NK-92 (cell line): ENCODE measurements around the gene MICAL3.
"Not testable (repeated sequence)": the region's sequence is repeated elsewhere in the genome, so short reads cannot be mapped to it uniquely, and the experiment has no call there.

Experiments
- DNase-seq: peaks from one replicate; lab custom pipeline; 2025; ENCODE audit not compliant: unreplicated experiment; lab: John Stamatoyannopoulos, UW

MICAL3 gene, protein sequence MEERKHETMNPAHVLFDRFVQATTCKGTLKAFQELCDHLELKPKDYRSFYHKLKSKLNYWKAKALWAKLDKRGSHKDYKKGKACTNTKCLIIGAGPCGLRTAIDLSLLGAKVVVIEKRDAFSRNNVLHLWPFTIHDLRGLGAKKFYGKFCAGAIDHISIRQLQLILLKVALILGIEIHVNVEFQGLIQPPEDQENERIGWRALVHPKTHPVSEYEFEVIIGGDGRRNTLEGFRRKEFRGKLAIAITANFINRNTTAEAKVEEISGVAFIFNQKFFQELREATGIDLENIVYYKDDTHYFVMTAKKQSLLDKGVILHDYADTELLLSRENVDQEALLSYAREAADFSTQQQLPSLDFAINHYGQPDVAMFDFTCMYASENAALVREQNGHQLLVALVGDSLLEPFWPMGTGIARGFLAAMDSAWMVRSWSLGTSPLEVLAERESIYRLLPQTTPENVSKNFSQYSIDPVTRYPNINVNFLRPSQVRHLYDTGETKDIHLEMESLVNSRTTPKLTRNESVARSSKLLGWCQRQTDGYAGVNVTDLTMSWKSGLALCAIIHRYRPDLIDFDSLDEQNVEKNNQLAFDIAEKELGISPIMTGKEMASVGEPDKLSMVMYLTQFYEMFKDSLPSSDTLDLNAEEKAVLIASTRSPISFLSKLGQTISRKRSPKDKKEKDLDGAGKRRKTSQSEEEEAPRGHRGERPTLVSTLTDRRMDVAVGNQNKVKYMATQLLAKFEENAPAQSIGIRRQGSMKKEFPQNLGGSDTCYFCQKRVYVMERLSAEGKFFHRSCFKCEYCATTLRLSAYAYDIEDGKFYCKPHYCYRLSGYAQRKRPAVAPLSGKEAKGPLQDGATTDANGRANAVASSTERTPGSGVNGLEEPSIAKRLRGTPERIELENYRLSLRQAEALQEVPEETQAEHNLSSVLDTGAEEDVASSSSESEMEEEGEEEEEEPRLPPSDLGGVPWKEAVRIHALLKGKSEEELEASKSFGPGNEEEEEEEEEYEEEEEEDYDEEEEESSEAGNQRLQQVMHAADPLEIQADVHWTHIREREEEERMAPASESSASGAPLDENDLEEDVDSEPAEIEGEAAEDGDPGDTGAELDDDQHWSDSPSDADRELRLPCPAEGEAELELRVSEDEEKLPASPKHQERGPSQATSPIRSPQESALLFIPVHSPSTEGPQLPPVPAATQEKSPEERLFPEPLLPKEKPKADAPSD (N-terminal part only)

GRCh38 chr22:18024276-18024939, at the start of gene MICAL3:
Gene MICAL3, minus strand, starts transcription at chr22:18024561. Its CDS starts 117,749 bp downstream, at chr22:17906812.
- no peak for DNase-seq

- not testable (repeated sequence) for DNase-seq
Observed at GRCh38 chr22:18073927-18074326, 49.6 kb upstream of the MICAL3 start.

GRCh38 chr22:18073467-18073866, 49.1 kb upstream of the MICAL3 start:
- DNase-seq = no peak

DNA sequence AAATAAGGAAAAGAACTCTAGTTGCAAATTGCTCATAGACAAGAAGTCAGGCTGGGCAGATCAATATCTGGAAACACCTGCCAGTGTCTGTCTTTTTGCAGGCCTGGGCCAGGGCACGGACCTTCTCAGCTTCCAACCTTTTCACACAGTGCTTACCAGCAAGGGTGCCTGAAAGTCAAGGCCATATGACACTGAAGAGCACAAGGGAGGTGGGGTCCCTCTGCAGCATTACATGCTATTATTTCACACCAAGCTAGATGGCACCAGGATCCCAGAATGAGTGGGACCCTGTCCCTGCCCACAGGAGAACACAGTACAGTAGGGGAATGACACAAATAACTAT, 47.6 kb upstream of the MICAL3 start:
- no peak for DNase-seq

GRCh38 chr22:18071307-18071967, 47.1 kb upstream of the MICAL3 start:
- DNase-seq = not testable (repeated sequence)

- DNase-seq = no peak
Observed at GRCh38 chr22:18070556-18071306, 46.4 kb upstream of the MICAL3 start.

GRCh38 chr22:18070041-18070440, 45.7 kb upstream of the MICAL3 start:
- no peak for DNase-seq

DNA sequence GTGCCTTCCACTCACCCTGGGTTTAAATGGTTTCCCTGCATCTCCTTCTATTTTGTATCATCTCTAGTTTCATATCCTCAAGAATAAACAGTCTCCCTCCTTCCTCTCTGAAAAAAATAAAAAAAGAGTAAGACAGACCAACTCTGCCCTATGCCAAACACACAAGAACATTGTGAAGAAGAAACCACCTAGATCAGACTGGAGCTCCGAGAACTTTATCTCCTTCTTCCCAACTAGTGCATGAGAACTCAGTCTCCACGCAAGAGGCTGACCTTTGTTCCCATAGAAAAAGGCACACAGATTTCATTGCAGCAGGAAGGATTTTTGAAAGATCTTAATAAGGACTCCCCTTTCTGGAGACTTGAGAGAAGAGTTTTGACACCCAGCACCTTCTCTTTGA, 44.7 kb upstream of the MICAL3 start:
- no peak for DNase-seq

GRCh38 chr22:18068381-18068988, 44.1 kb upstream of the MICAL3 start:
- DNase-seq = no peak

DNA sequence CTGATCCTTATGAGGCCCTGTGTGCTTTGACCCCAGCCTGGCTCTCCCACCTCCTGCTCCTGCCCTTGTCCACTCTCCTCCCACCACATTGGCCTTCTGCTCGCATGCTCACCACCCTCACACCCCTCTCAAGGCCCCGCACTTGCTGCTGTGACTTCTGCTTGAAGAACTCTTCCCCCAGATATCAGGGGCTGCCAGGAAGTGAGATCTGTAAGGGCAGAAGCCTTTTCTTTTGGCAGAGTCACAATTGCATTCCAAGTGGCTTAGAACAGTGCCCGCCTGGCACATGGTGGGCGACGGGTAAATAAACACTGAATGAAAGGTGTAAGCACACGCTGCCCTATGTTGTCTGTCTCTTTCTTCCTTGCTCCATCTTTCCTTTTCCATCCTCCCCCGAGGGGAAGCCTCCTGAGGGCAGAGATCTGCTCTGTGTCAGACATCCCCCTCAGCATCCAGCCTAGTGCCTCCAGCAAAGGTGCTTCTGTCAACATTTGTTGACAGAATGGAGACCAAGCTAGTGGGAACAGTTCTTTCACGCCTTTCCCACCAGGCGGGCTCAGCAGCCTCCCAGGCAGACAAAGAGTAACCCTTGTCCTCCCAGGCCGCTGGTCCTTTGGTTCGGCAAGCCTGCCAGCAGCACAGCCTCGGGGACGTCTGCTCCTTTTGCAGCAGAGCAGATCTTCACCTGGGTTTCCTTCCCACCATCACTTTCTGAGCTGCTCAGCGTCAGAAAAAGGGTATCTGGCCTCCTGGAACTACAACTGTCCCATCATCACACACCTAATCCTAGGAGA, 43.4 kb upstream of the MICAL3 start:
- DNase-seq = no peak

GRCh38 chr22:18067121-18067520, 42.8 kb upstream of the MICAL3 start:
- no peak for DNase-seq

GRCh38 chr22:18066181-18066859, 42.0 kb upstream of the MICAL3 start:
- no peak for DNase-seq

- no peak for DNase-seq
Observed at GRCh38 chr22:18065256-18065655, 40.9 kb upstream of the MICAL3 start.

DNA sequence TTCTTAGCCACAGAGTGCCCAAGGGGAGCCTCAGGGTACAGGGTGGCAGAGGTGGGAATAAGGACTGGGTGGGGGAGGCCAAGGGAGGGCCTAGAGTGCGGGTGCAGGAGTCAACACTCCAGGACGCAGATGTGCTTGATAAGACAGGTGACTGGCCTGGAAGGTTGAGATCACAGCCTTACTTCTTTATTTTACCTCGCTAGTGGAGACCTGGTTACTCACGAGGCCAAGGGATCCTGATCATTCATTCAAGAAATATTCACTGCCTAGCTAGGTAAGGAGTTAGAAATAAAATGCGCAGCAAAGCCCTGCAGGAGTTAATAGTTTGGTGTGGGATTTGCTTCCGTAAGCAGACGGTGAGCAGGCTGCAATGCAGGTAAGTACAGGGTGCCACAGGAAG, 40.3 kb upstream of the MICAL3 start:
- no peak for DNase-seq

DNA sequence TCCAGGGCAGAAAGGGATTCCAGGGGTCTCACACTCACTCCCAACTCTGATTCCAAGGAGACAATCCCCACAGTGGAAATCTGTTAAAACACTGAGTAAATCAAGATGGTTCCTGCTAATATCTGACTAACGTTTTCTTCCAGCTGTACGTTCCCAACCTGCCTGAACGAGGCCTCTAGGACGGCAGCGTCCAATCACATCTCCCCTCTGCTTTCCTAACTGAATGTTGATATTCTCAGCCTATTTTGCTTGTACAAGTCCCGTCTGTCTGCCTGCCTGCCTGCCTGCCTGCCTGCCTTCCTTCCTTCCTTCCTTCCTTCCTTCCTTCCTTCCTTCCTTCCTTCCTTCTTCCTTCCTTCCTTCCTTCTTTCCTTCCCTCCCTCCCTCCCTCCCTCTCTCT, 39.4 kb upstream of the MICAL3 start:
- not testable (repeated sequence) for DNase-seq

DNA sequence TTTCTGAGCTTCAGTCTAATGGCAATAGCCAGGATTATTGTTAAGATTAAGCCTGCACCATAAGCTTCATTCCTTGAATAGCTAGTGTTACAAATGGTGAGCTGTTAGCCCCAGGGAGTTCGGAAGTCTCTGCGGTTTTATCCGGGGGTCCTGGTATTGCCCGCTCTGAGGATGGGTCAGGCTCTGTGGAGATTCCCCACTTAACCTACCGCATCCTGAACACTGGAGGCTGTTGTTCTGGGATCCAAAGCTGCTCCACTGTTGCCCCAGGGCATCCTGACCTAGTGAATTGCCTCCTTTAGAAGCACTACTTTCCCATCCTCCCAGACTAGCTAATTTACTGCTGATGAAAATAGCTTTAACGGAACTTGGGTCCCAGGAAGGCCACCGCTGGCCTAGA, 38.9 kb upstream of the MICAL3 start:
- no peak for DNase-seq

DNA sequence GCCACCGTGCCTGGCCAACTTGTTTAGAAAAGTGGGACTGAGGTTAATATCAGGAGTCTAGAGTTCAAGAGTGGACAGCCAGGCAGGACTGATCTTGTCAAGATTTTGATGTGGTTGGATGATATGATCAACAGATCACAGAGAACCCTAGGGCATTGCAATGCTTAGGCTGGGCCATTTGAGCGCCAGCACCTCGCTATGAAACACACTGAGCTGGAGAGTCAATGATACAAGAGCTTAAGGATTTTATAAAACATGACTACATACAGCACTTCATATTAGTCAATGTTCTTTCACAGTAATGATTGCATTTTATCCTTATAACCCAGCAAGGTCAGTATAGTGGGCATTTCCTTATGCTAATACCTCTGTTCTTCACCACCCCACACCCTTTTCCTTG, 38.1 kb upstream of the MICAL3 start:
- no peak for DNase-seq
